DOHH2 (cell line): ENCODE results near the gene PAK5.

ENCODE experiments used
- H3F3A ChIP-seq: fragments of 200-600 bp; sonication (generic), shearing (Covaris generic); 2 replicates; pipeline ENCODE4 v1.6.0; 2016; ENCODE audit warnings: antibody characterized with exemption, mild to moderate bottlenecking; ENCODE audit not compliant: control insufficient read depth, insufficient read depth
- H3K27ac ChIP-seq: fragments of 200-600 bp; sonication (generic); 2 replicates; pipeline ENCODE4 v1.5.1; 2014; ENCODE audit warnings: low read depth, mild to moderate bottlenecking, low read length, moderate library complexity
- H3K27me3 ChIP-seq: fragments of 200-600 bp; sonication (generic); 2 replicates; pipeline ENCODE4 v1.6.1; 2014; ENCODE audit warnings: mild to moderate bottlenecking, low read length, mixed read lengths; ENCODE audit not compliant: control insufficient read depth
- H3K36me3 ChIP-seq: fragments of 200-600 bp; sonication (generic); 2 replicates; pipeline ENCODE4 v1.6.1; 2014; ENCODE audit warnings: mild to moderate bottlenecking, low read length, moderate library complexity, mixed read lengths; ENCODE audit not compliant: control insufficient read depth
- H3K4me1 ChIP-seq: fragments of 200-600 bp; sonication (generic); 2 replicates; pipeline ENCODE4 v1.6.1; 2014; ENCODE audit warnings: mild to moderate bottlenecking, low read length, mixed read lengths; ENCODE audit not compliant: control insufficient read depth
- H3K4me2 ChIP-seq: fragments of 200-600 bp; sonication (generic); 2 replicates; pipeline ENCODE4 v1.6.0; 2014; ENCODE audit warnings: mild to moderate bottlenecking, low read length, moderate library complexity
- H3K4me3 ChIP-seq: fragments of 200-600 bp; sonication (generic); 2 replicates; pipeline ENCODE4 v1.5.1; 2014; ENCODE audit warnings: mild to moderate bottlenecking, low read length, mixed read lengths
- H3K79me2 ChIP-seq: fragments of 200-600 bp; sonication (generic); 2 replicates; pipeline ENCODE4 v1.6.1; 2014; ENCODE audit warnings: mild to moderate bottlenecking, low read length, mixed read lengths; ENCODE audit not compliant: control insufficient read depth
- H3K9me2 ChIP-seq: fragments of 200-600 bp; sonication (generic); replicated peaks from 2 replicates; pipeline ENCODE4 v1.6.1; 2014; ENCODE audit warnings: mild to moderate bottlenecking, low read length, mixed read lengths; ENCODE audit not compliant: control insufficient read depth
- H3K9me3 ChIP-seq: fragments of 200-600 bp; sonication (generic); 2 replicates; pipeline ENCODE4 v1.6.1; 2014; ENCODE audit warnings: antibody characterized with exemption, low read length, mixed read lengths; ENCODE audit not compliant: control insufficient read depth, insufficient read depth
- H4K20me1 ChIP-seq: fragments of 200-600 bp; sonication (generic); 2 replicates; pipeline ENCODE4 v1.6.0; 2014; ENCODE audit warnings: low read depth, mild to moderate bottlenecking, antibody characterized with exemption, low read length, moderate library complexity; ENCODE audit not compliant: control insufficient read depth, insufficient read depth
- CTCF ChIP-seq: fragments of 200-600 bp; sonication (generic); IDR thresholded peaks from one replicate; pipeline ENCODE4 v1.5.1; 2014; ENCODE audit warnings: antibody characterized with exemption, mild to moderate bottlenecking, low read depth, low read length; ENCODE audit not compliant: poor library complexity, severe bottlenecking
- EZH2phosphoT487 ChIP-seq: fragments of 200-600 bp; sonication (generic); IDR thresholded peaks from 2 replicates; pipeline ENCODE4 v1.6.1; 2017; ENCODE audit warnings: borderline replicate concordance, mild to moderate bottlenecking, antibody characterized with exemption, low read length, moderate library complexity, mixed read lengths

PAK5 gene

DNA sequence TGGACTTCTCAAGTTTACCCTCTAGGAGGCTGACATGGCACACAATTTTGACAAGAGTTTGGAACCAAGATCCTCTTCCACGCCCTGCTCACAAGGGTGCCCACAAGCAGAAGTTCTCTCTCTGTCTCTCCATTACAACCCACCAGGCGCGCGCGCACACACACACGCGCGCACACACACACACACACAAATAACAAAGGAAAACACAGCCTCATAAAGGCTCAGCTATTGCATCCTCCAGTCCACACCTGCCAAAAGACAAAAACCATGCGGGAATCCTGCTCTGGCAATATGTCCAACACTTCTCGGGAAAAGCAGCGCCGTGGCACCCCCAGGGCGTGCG, 870 bp downstream of the PAK5 start:
- H3K4me2 ChIP-seq, result no peak overlapping the region

DNA sequence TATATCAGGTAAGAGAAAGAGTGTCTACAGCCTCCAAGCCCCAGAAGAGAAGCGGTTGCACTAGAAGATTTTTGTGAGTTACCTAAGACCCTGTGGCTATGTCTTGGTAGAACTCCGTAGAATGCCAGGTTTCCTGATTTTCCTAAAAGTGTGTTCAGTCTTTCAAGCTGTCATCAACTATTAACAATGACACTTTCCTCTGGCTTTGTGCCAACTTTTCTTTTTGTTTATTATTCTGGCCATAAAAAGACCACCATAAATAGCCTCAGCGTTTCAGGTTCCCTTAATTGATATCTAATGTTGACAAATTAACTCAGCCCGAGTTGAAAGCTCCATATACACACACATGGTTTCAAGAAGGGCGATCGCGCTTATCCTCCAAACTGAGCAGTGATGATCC, 1.2 kb downstream of the PAK5 start:
- TF ChIP-seq CTCF (no peak), EZH2phosphoT487 (no peak)
- no peak overlapping the region for H3K4me3 ChIP-seq

More for the DNA sequence above, 870 bp downstream of the PAK5 start:
- Histone ChIP-seq H4K20me1 (no peaks in the 10 kb centered on the region), H3K9me2 (no peaks in the 10 kb centered on the region), H3K27ac (no peak overlapping the region), H3K36me3 (no peaks in the 10 kb centered on the region), H3K4me3 (no peak overlapping the region), H3K4me1 (no peaks in the 10 kb centered on the region), H3K27me3 (no peaks in the 10 kb centered on the region), H3K9me3 (no peaks in the 10 kb centered on the region), H3F3A (no peaks in the 10 kb centered on the region), H3K79me2 (no peaks in the 10 kb centered on the region)
- TF ChIP-seq EZH2phosphoT487 (no peak), CTCF (no peak)

GRCh38 chr20:9835302-9835701, 3.6 kb downstream of the PAK5 start:
- H3K27me3 ChIP-seq, result no peaks in the 10 kb centered on the region
- TF ChIP-seq CTCF (no peak), EZH2phosphoT487 (no peak)
- H3K9me2 ChIP-seq, result no peaks in the 10 kb centered on the region
- H3K4me3 ChIP-seq, result no peak overlapping the region
- no peaks in the 10 kb centered on the region for H3K36me3 ChIP-seq
- H3K4me1 ChIP-seq, result no peaks in the 10 kb centered on the region
- no peaks in the 10 kb centered on the region for H3K9me3 ChIP-seq
- no peaks in the 10 kb centered on the region for H3F3A ChIP-seq
- no peaks in the 10 kb centered on the region for H4K20me1 ChIP-seq
- H3K79me2 ChIP-seq, result no peaks in the 10 kb centered on the region
- no peak overlapping the region for H3K27ac ChIP-seq
- no peak overlapping the region for H3K4me2 ChIP-seq

More for the DNA sequence above, 1.2 kb downstream of the PAK5 start:
- H3K79me2 ChIP-seq, result no peaks in the 10 kb centered on the region
- no peaks in the 10 kb centered on the region for H3F3A ChIP-seq
- no peaks in the 10 kb centered on the region for H3K9me3 ChIP-seq
- no peaks in the 10 kb centered on the region for H3K9me2 ChIP-seq
- no peaks in the 10 kb centered on the region for H3K27me3 ChIP-seq
- no peaks in the 10 kb centered on the region for H4K20me1 ChIP-seq
- H3K27ac ChIP-seq, result no peak overlapping the region
- no peaks in the 10 kb centered on the region for H3K36me3 ChIP-seq
- no peaks in the 10 kb centered on the region for H3K4me1 ChIP-seq
- H3K4me2 ChIP-seq, result no peak overlapping the region

GRCh38 chr20:9831032-9831431, 7.8 kb downstream of the PAK5 start:
- TF ChIP-seq CTCF (no peak), EZH2phosphoT487 (no peak)
- no peaks in the 10 kb centered on the region for H3K27me3 ChIP-seq
- no peaks in the 10 kb centered on the region for H4K20me1 ChIP-seq
- H3K9me2 ChIP-seq, result no peaks in the 10 kb centered on the region
- no peaks in the 10 kb centered on the region for H3K9me3 ChIP-seq
- H3K4me1 ChIP-seq, result no peaks in the 10 kb centered on the region
- no peaks in the 10 kb centered on the region for H3F3A ChIP-seq
- H3K79me2 ChIP-seq, result no peaks in the 10 kb centered on the region
- H3K36me3 ChIP-seq, result no peaks in the 10 kb centered on the region
- H3K4me2 ChIP-seq, result no peak overlapping the region
- no peak overlapping the region for H3K4me3 ChIP-seq
- H3K27ac ChIP-seq, result no peak overlapping the region
